Coronary artery (tissue), 2 donors: Measurements from ENCODE around the gene PTPRO.

Experiments
- DNase-seq: peaks from one replicate; pipeline ENCODE4 v3.0.0-alpha.2; 2017; ENCODE audit warnings: low spot score
- H3K27ac ChIP-seq, 2 donors: fragments of 200-600 bp; sonication (generic); one replicate each; pipeline ENCODE4 v1.5.1; 2016 to 2019
- H3K4me3 ChIP-seq: fragments of 200-600 bp; sonication (generic); 2 replicates; pipeline ENCODE4 v1.5.1; 2016; ENCODE audit warnings: mild to moderate bottlenecking, moderate library complexity
- TF ChIP-seq, protein P1 (sequence below): fragments of 200-600 bp; sonication (generic); IDR thresholded peaks from one replicate; pipeline ENCODE4 v1.5.1; 2019; ENCODE audit warnings: antibody characterized with exemption

Gene PTPRO

GRCh38 chr12:15458008-15458407, 135.7 kb downstream of the PTPRO start:
- no peak overlapping the region for H3K27ac ChIP-seq
- no peak for DNase-seq
- TF ChIP-seq, protein P1, sequence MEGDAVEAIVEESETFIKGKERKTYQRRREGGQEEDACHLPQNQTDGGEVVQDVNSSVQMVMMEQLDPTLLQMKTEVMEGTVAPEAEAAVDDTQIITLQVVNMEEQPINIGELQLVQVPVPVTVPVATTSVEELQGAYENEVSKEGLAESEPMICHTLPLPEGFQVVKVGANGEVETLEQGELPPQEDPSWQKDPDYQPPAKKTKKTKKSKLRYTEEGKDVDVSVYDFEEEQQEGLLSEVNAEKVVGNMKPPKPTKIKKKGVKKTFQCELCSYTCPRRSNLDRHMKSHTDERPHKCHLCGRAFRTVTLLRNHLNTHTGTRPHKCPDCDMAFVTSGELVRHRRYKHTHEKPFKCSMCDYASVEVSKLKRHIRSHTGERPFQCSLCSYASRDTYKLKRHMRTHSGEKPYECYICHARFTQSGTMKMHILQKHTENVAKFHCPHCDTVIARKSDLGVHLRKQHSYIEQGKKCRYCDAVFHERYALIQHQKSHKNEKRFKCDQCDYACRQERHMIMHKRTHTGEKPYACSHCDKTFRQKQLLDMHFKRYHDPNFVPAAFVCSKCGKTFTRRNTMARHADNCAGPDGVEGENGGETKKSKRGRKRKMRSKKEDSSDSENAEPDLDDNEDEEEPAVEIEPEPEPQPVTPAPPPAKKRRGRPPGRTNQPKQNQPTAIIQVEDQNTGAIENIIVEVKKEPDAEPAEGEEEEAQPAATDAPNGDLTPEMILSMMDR = no peak
- H3K4me3 ChIP-seq = no peak overlapping the region

DNA sequence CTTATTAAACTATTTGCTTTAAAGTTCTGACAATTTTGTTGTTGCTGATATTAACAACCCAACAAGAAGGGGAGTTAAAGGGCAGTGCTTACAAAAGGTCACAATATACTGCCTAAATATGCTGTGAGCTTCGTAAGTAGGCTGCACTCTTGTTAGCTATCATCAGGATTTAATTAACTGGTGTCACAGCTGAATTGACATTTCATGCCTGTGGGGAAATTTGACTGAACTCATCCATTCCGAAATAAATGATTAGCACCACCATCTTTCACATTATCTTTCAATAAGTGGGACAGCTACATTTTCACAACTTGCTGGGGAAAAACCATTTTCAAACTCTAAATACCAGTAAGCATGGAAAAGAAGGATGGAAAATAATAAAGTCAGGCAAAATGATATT, 146.6 kb downstream of the PTPRO start:
- Histone ChIP-seq H3K27ac (no peak overlapping the region), H3K4me3 (no peak overlapping the region)
- TF ChIP-seq, protein P1 = no peak
- no peak for DNase-seq

DNA sequence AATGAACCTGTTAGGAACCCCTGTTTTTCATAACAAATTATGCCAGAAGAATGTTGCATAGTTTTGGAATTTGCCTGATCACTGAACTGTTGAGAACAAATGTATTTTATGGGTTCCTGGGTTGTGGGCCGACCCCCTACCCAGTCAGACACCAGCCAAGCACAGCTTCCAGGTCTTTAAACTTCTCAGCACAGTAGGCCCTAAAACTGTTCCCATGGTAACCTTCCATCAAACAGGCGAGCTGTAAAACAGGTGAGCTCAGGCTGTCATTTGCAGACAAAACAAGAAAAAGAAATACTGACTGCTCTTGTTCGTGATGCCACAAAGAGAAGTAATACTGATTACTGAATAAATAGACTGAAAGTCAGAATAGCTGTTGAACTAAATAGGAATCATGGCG, 147.0 kb downstream of the PTPRO start:
- TF ChIP-seq, protein P1 = no peak
- DNase-seq = no peak
- Histone ChIP-seq H3K4me3 (no peak overlapping the region), H3K27ac (no peak overlapping the region)

DNA sequence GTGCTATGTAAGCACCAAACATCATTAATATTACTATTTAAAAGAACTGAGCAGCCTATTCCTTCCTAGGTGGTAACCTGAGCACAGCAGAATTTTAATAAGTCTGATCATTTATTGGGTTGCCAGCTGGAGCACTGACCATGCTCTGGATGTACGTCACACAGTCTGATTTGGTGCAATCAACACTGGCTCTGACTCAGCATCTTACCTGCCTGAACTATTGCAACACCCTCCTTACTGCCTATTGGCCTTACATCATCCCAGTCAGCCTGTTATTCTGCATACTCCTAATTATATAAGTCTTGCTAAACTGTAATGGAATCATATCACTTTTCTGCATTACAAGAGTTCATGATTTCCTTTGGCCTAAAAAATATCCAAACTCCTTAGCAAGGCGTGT, 149.7 kb downstream of the PTPRO start:
- TF ChIP-seq, protein P1 = no peak

DNA sequence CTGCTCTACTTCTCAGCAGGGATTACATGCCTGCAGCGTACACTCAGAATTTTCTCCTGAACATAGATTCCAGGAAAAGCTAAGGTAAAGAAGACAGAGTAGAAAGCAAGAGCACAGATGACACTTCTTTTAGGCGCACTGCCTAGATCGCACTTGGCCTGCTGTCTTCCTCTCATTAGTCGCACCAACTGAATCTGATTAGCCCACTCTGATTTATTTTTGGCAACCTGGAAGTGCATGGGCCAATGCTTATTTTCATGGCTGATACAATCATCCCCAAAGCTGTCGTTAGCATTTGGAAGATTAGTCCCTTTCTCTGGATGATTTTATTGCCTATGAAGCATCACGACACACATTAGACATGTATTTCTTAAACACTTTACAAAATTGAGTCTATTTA, 152.5 kb downstream of the PTPRO start:
- TF ChIP-seq, protein P1 = no peak
- DNase-seq = no peak
- H3K27ac ChIP-seq = no peak overlapping the region
- H3K4me3 ChIP-seq = no peak overlapping the region

More for the DNA sequence above, 149.7 kb downstream of the PTPRO start:
- DNase-seq = no peak
- Histone ChIP-seq H3K27ac (no peak overlapping the region), H3K4me3 (no peak overlapping the region)

GRCh38 chr12:15477761-15478160, 155.5 kb downstream of the PTPRO start:
- TF ChIP-seq, protein P1 = no peak
- no peak for DNase-seq
- Histone ChIP-seq H3K4me3 (no peak overlapping the region), H3K27ac (no peak overlapping the region)

- no peak for DNase-seq
- Histone ChIP-seq H3K27ac (no peak overlapping the region), H3K4me3 (no peak overlapping the region)
- TF ChIP-seq, protein P1 = no peak
These were observed 159.5 kb downstream of the PTPRO start for GRCh38 chr12:15481846-15482245.
